Measurements from ENCODE around the gene CLSTN2. TPM values are rescaled to one million over a fixed set of nuclear protein-coding genes. Genes with fewer than 3 reads are reported as not detected.

CLSTN2 gene
- total and polyA plus RNA-seq, 2 of the 4 experiments (the other 2 are of a cell fraction) = under 0.01 to 0.07 TPM

GRCh38 chr3:140243575-140243974 is 308.6 kb downstream of the CLSTN2 start:
- Histone ChIP-seq H3K9ac (ENCODE audit: low read depth, low read length) (no peak overlapping the region), H2BK15ac (ENCODE audit: low read depth, low read length) (no peak overlapping the region), H2BK5ac (ENCODE audit: low read depth, low read length, poor library complexity, severe bottlenecking) (no peak overlapping the region), H3K79me1 (ENCODE audit: low read depth in 1 of 2, low read length in 2 of 2) (no peaks in the 10 kb centered on the region), H4K8ac (ENCODE audit: low read depth in 2 of 2, low read length in 2 of 2) (no peak overlapping the region), H3K36me3 (ENCODE audit: control insufficient read depth, insufficient read depth, low read length) (no peaks in the 10 kb centered on the region), H2AFZ (replicated peaks; ENCODE audit: low read length, poor library complexity) (no peak overlapping the region), H3K56ac (ENCODE audit: extremely low read depth, insufficient read depth, low read length) (no peak overlapping the region), H3K18ac (ENCODE audit: low read depth, low read length) (no peak overlapping the region), H4K20me1 (ENCODE audit: insufficient read depth, low read length) (no peaks in the 10 kb centered on the region), H4K5ac (ENCODE audit: low read depth, low read length) (no peak overlapping the region), H3K9me3 (ENCODE audit: control insufficient read depth, insufficient read depth, low read length) (no peaks in the 10 kb centered on the region), H3K27me3 (ENCODE audit: control insufficient read depth, insufficient read depth, low read length) (no peaks in the 10 kb centered on the region), H3K9me1 (ENCODE audit: insufficient read depth, low read length) (no peaks in the 10 kb centered on the region), H3K27ac (ENCODE audit: insufficient read depth, low read length) (no peak overlapping the region), H3K4ac (ENCODE audit: low read depth, low read length) (no peak overlapping the region), H3K23ac (ENCODE audit: low read depth, low read length) (no peak overlapping the region), H2BK120ac (ENCODE audit: low read depth, low read length) (no peak overlapping the region), H2BK20ac (ENCODE audit: low read depth, low read length) (no peak overlapping the region), H2AK5ac (ENCODE audit: low read depth, low read length) (no peak overlapping the region), H3K14ac (replicated peaks; ENCODE audit: low read depth, low read length) (no peak overlapping the region), H3K4me1 (ENCODE audit: control insufficient read depth, insufficient read depth, low read length) (no peaks in the 10 kb centered on the region), H3K4me2 (ENCODE audit: low read depth, low read length) (no peak overlapping the region), H2AK9ac (replicated peaks; ENCODE audit: low read depth, low read length, poor library complexity) (no peak overlapping the region), H4K91ac (ENCODE audit: insufficient read depth, low read depth, low read length) (no peak overlapping the region), H3K4me3 (ENCODE audit: insufficient read depth, low read depth, low read length) (no peak overlapping the region)
- dilution Hi-C loops (cut with HindIII; ENCODE audit: low sequenced_read_pairs, unreplicated experiment) (no loop called here), intact Hi-C loops (cut with micrococcal nuclease) (no loop called here), in situ Hi-C loops (cut with MboI; ENCODE audit: low sequenced_read_pairs) (no loop called here)
- ChIA-PET POLR2A (ENCODE audit: unreplicated experiment) (no interaction called here), CTCF (no interaction called here)
- WGBS, 2 experiments (ENCODE audit: extremely low coverage in 2 of 2, insufficient read length in 1 of 2) = no CpG with 5 or more reads among the region's 1 CpG
- TF ChIP-seq NFE2L2 (IDR thresholded peaks at IDR 0.05; ENCODE audit: low read depth, low read length) (no peak), MAZ (IDR thresholded peaks at IDR 0.05; ENCODE audit: borderline replicate concordance, low read depth, low read length) (no peak), POLR2A (IDR thresholded peaks at IDR 0.05; ENCODE audit: low read depth, low read length) (no peak), FOS (IDR thresholded peaks at IDR 0.05; ENCODE audit: low read depth, low read length) (no peak), SMC3 (IDR thresholded peaks at IDR 0.05; ENCODE audit: low read depth, low read length) (no peak)
- no TSS peak for BruUV-seq (replicated peaks)
- ATAC-seq (ENCODE audit: low read depth) (no peak), DNase-seq (no peak)

Data from IMR-90 (cell line).